Erythroblast (primary cell): ENCODE results near the gene PRSS48.

ENCODE experiments used
- GATA1 ChIP-seq: IDR thresholded peaks from 2 replicates; pipeline ENCODE4 v1.6.1; 2011; ENCODE audit warnings: low read depth, mild to moderate bottlenecking, control low read depth, low read length, moderate library complexity
- POLR2A ChIP-seq: IDR thresholded peaks from 2 replicates; pipeline ENCODE4 v1.6.1; 2011; ENCODE audit warnings: mild to moderate bottlenecking, low read length

GRCh38 chr4:151260526-151260925 is 16.4 kb upstream of the PRSS48 start:
- TF ChIP-seq POLR2A (no peak), GATA1 (no peak)
